ENCODE data around the gene NIN. TPM values are rescaled to one million over a fixed set of nuclear protein-coding genes. Genes with fewer than 3 reads are reported as not detected.

NIN gene
- total RNA-seq, 1 donor from 2014 or later: 45.4 TPM

DNA sequence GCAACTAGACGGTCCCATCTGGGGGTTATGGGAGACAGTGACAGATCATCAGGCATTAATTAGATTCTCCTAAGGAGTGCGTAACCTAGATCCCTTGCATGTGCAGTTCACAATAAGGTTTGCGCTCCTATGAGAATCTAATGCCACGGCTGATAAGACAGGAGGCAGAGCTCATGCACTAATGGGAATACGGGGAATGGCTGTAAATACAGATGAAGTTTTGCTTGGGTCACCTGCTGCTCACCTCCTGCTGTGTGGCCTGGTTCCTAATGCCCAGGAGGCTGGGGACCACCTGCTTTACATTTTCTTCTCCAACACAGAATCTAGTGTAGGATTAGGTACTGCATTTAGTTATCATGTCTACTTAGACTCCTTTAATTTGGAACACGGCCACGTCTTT lies 113.2 kb downstream of the NIN start:
- H3K9me3 Mint-ChIP-seq (ENCODE audit: unreplicated experiment): no peaks in the 10 kb centered on the region
- FAIRE-seq (no peak), DNase-seq (ENCODE audit: low read depth) (no peak)
- Histone ChIP-seq H3K27me3 (ENCODE audit: insufficient read depth, low read length) (no peaks in the 10 kb centered on the region), H2AFZ (ENCODE audit: low read depth, low read length) (no peak overlapping the region), H3K9me3 (ENCODE audit: insufficient read depth, low read depth, low read length) (no peaks in the 10 kb centered on the region), H3K79me2 (ENCODE audit: insufficient read depth, low read length) (no peaks in the 10 kb centered on the region), H4K20me1 (ENCODE audit: insufficient read depth, low read length) (no peaks in the 10 kb centered on the region), H3K4me3 (ENCODE audit: insufficient read depth, low read depth, low read length) (no peak overlapping the region), H3K4me1 (ENCODE audit: insufficient read depth, low read length) (no peaks in the 10 kb centered on the region), H3K27ac (ENCODE audit: low read depth, low read length) (no peak overlapping the region), H3K36me3 (ENCODE audit: insufficient read depth, low read length) (peaks cover 11% of the 10 kb centered on the region), H3K4me2 (ENCODE audit: low read length) (no peak overlapping the region), H3K9ac (ENCODE audit: low read length) (no peak overlapping the region)
- no peaks in the 10 kb centered on the region for H3K4me1 Mint-ChIP-seq (ENCODE audit: low read depth, unreplicated experiment)
- H3K36me3 Mint-ChIP-seq (ENCODE audit: low read depth, unreplicated experiment): no peaks in the 10 kb centered on the region
- H3K4me3 Mint-ChIP-seq (ENCODE audit: unreplicated experiment): no peak overlapping the region
- H3K27ac Mint-ChIP-seq (ENCODE audit: unreplicated experiment): no peak overlapping the region
- TF ChIP-seq EZH2 (IDR thresholded peaks at IDR 0.05; ENCODE audit: insufficient read depth, low read length): no peak
- TF ChIP-seq, protein P1, sequence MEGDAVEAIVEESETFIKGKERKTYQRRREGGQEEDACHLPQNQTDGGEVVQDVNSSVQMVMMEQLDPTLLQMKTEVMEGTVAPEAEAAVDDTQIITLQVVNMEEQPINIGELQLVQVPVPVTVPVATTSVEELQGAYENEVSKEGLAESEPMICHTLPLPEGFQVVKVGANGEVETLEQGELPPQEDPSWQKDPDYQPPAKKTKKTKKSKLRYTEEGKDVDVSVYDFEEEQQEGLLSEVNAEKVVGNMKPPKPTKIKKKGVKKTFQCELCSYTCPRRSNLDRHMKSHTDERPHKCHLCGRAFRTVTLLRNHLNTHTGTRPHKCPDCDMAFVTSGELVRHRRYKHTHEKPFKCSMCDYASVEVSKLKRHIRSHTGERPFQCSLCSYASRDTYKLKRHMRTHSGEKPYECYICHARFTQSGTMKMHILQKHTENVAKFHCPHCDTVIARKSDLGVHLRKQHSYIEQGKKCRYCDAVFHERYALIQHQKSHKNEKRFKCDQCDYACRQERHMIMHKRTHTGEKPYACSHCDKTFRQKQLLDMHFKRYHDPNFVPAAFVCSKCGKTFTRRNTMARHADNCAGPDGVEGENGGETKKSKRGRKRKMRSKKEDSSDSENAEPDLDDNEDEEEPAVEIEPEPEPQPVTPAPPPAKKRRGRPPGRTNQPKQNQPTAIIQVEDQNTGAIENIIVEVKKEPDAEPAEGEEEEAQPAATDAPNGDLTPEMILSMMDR (IDR thresholded peaks at IDR 0.05; ENCODE audit: insufficient read depth, low read depth, low read length): no peak
- H3K27me3 Mint-ChIP-seq (ENCODE audit: low read depth, unreplicated experiment): peaks cover 3% of the 10 kb centered on the region

GRCh38 chr14:50714450-50715073 lies 116.4 kb downstream of the NIN start:
- no peaks in the 10 kb centered on the region for H3K9me3 ChIP-seq (ENCODE audit: insufficient read depth, low read depth, low read length)
- no peak overlapping the region for H3K9ac ChIP-seq (ENCODE audit: low read length)
- TF ChIP-seq, protein P1 (IDR thresholded peaks at IDR 0.05; ENCODE audit: insufficient read depth, low read depth, low read length): peak; percentile 48
- TF ChIP-seq EZH2 (IDR thresholded peaks at IDR 0.05; ENCODE audit: insufficient read depth, low read length): no peak
- H3K27me3 ChIP-seq (ENCODE audit: insufficient read depth, low read length): no peaks in the 10 kb centered on the region
- no peaks in the 10 kb centered on the region for H3K79me2 ChIP-seq (ENCODE audit: insufficient read depth, low read length)
- DNase-seq (ENCODE audit: low read depth): peak; percentile 16
- no peak overlapping the region for H3K4me3 ChIP-seq (ENCODE audit: insufficient read depth, low read depth, low read length)
- Mint-ChIP-seq H3K4me3 (ENCODE audit: unreplicated experiment) (no peak overlapping the region), H3K4me1 (ENCODE audit: low read depth, unreplicated experiment) (no peaks in the 10 kb centered on the region), H3K27me3 (ENCODE audit: low read depth, unreplicated experiment) (peaks cover 3% of the 10 kb centered on the region), H3K9me3 (ENCODE audit: unreplicated experiment) (no peaks in the 10 kb centered on the region), H3K27ac (ENCODE audit: unreplicated experiment) (no peak overlapping the region), H3K36me3 (ENCODE audit: low read depth, unreplicated experiment) (no peaks in the 10 kb centered on the region)
- H2AFZ ChIP-seq (ENCODE audit: low read depth, low read length): no peak overlapping the region
- no peak overlapping the region for H3K4me2 ChIP-seq (ENCODE audit: low read length)
- H3K27ac ChIP-seq (ENCODE audit: low read depth, low read length): no peak overlapping the region
- H3K36me3 ChIP-seq (ENCODE audit: insufficient read depth, low read length): no peaks in the 10 kb centered on the region
- H3K4me1 ChIP-seq (ENCODE audit: insufficient read depth, low read length): no peaks in the 10 kb centered on the region
- peak; percentile 86 for FAIRE-seq
- no peaks in the 10 kb centered on the region for H4K20me1 ChIP-seq (ENCODE audit: insufficient read depth, low read length)

DNA sequence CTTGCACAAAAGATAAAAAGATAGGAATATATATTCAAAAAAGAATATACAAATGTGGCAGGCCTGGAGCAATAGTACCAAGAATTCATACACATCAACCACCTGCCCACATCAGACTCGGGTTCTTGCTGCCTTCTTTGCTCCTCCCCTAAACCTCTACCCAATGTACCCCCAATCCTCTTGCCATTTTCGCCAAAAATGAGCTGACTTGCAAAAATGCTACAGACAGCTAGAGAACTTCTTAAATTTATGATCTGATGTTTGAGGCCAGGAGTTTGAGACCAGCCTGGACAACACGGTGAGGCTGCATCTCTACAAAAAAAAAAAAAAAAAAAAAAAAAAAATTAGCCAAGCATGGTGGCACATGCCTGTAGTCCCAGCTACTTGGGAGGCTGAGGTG lies 119.9 kb downstream of the NIN start:
- Mint-ChIP-seq H3K36me3 (ENCODE audit: low read depth, unreplicated experiment) (no peaks in the 10 kb centered on the region), H3K27me3 (ENCODE audit: low read depth, unreplicated experiment) (peaks cover 3% of the 10 kb centered on the region), H3K4me1 (ENCODE audit: low read depth, unreplicated experiment) (no peaks in the 10 kb centered on the region), H3K4me3 (ENCODE audit: unreplicated experiment) (no peak overlapping the region), H3K9me3 (ENCODE audit: unreplicated experiment) (no peaks in the 10 kb centered on the region), H3K27ac (ENCODE audit: unreplicated experiment) (no peak overlapping the region)
- H3K27ac ChIP-seq (ENCODE audit: low read depth, low read length): no peak overlapping the region
- no peak overlapping the region for H3K4me3 ChIP-seq (ENCODE audit: insufficient read depth, low read depth, low read length)
- no peak for TF ChIP-seq EZH2 (IDR thresholded peaks at IDR 0.05; ENCODE audit: insufficient read depth, low read length)
- TF ChIP-seq, protein P1 (IDR thresholded peaks at IDR 0.05; ENCODE audit: insufficient read depth, low read depth, low read length): no peak
- no peak overlapping the region for H3K4me2 ChIP-seq (ENCODE audit: low read length)
- DNase-seq (ENCODE audit: low read depth) (no peak), FAIRE-seq (no peak)
- no peak overlapping the region for H2AFZ ChIP-seq (ENCODE audit: low read depth, low read length)
- no peaks in the 10 kb centered on the region for H3K36me3 ChIP-seq (ENCODE audit: insufficient read depth, low read length)
- H4K20me1 ChIP-seq (ENCODE audit: insufficient read depth, low read length): no peaks in the 10 kb centered on the region
- H3K9me3 ChIP-seq (ENCODE audit: insufficient read depth, low read depth, low read length): no peaks in the 10 kb centered on the region
- no peak overlapping the region for H3K9ac ChIP-seq (ENCODE audit: low read length)
- H3K27me3 ChIP-seq (ENCODE audit: insufficient read depth, low read length): no peaks in the 10 kb centered on the region
- H3K4me1 ChIP-seq (ENCODE audit: insufficient read depth, low read length): no peaks in the 10 kb centered on the region
- no peaks in the 10 kb centered on the region for H3K79me2 ChIP-seq (ENCODE audit: insufficient read depth, low read length)

Measured in astrocyte (in vitro differentiated cells and primary cell).